Fibroblast of skin of right biceps (primary cell): ENCODE measurements around the gene MAP2K5.

ENCODE experiments used
- DNase-seq: peaks from one replicate; pipeline ENCODE4 v3.0.0-alpha.2; 2013

The MAP2K5 gene

GRCh38 chr15:67542420-67543347 is at the start of gene MAP2K5:
MAP2K5 (plus strand) TSS chr15:67542703; CDS start chr15:67543336, 633 bp downstream.
- peak; percentile 81 for DNase-seq

GRCh38 chr15:67495585-67495984 is 46.9 kb upstream of the MAP2K5 start:
- DNase-seq = no peak

DNA sequence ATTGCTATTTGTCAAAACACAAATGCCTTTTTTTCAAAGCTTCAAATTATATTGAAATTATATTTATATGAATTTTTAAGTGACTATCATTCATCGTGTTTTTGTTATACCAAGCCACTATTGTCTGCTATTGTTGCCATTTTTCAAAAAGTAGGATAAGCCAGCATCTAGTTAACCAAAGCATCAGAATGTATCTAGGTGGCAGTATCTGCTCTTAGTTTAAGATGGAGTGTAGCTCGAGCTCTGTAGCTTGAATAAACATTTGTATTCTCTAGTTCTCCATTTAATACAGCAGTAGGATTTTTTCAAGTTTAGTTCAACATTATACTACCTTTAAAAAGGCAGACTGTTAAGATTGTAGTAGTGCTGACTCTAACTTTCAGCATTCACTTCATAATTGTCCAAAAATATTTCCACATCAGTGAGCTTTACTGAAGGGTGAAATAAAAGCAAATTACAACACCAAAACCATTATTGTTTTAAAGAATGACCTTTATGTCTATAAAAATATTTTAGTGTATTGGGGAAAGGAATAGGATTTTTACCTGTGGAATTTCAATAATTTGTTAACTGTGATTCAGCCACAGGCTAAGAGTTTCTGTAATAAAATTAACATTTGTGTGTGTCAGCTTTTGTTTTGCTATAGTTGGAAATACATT is 41.2 kb upstream of the MAP2K5 start:
- peak; percentile 43 for DNase-seq

DNA sequence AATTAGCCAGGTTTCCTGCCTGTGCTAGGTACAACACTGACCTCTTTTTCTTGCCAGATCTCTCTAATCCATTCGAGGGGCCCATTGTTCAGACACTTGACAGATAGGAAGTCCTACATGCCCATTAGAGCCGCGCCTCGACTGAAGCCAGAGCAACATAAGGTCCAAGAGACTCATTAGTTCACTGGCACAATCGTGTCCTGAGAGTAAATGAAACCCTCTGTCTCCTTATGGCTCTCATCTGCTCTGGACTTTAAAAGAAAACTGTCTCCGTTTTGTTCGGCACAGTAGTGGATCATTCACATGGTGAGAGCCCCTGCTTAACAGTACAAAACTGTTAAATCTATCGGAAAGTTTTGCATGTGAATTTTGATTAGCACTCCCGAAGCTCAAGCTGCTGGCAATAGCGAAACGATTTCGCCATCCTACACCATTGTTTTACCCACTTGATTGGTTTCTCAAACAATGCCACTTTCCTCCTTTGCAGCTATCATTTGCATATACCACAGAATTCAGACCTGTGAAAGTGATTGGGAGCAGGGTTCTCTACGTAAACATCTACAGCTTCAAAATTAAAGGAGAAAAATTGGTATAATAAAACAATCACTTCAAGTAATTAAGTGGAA is 40.6 kb upstream of the MAP2K5 start:
- no peak for DNase-seq

DNA sequence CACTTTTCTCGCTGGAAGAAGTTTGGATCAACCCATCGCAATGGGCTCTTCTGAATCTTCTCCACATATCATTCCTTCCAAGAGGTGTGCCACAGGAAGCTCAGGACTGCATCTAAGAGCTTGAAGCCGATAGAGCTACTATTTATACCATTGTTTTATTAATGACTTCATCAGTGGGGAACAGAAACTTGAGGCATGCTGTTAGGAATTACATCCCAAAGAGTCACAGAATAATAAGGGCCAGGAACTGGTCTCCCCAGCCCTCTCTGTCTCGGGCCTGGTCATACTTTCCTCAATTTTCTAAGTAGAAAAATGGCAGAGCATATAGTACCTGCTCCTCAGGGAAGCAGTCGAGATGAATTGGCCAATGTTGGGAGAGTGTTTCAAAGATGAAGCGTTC is 38.4 kb upstream of the MAP2K5 start:
- DNase-seq = peak; percentile 41

DNA sequence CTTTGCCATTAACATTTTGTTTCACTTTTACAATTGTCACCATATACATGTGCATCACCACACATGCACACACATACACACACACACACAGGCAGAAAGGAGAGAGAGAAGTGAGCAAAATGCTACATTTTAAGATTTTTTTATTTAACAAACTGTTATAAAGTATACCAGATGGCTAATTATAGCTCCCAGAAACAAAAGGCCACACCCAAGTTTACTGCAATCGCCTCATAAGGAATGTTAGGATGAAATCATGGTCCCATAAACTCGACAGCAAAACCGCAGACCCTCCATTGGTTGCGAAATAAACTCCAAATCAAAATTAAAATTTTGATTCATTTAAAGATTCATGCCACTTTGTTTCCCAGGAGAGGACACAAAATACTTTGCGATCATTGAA is 37.7 kb upstream of the MAP2K5 start:
- peak; percentile 62 for DNase-seq

GRCh38 chr15:67505675-67506572 is 36.6 kb upstream of the MAP2K5 start:
- no peak for DNase-seq

GRCh38 chr15:67506775-67507747 is 35.4 kb upstream of the MAP2K5 start:
- peak; percentile 64 for DNase-seq

GRCh38 chr15:67508407-67508806 is 34.1 kb upstream of the MAP2K5 start:
- DNase-seq = peak; percentile 56

DNA sequence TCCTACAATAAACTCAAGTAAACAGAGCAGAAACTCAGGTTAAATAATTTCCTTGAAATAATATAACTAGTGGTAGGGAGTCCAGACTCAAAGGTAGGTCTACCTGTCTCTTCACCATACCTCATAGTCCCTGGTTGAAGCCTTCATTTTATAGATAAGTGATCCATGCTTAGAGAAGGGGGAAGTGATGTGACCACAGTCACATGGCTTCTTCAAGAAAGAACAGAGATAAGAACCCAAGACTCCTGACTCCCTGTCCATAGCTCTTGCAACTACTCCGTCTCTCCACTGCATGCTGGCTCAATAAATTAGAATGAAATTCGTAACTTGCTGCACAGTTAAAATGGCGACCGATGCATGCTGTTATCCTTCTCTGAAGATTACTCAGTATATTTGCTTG is 32.6 kb upstream of the MAP2K5 start:
- no peak for DNase-seq

DNA sequence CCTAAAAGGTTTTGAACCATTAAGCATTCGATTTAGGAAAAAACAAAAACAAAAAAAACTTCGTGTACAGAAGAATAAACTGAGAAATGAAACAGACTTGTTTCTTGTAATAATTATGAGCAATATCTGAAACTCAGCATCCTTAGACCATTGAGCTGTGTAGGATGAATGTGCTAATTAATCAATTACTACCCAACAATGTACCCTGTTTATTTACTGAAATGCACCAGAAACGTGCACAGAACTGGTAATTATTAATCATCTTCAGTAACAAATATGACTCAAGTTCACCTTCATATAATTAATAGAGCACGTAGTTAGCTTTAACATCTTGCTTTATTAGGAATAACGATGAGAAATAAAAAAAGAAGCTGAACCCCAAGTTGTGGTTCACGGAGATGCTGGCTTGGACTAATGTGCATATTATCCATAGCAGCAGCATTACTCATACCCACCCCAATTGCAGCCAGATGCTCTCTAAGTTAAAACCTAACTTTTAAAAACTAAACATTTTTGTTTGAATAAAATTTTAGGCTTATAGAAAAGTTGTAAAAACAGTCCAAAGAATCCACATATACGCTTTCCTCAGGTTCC is 31.8 kb upstream of the MAP2K5 start:
- peak; percentile 89 for DNase-seq

DNA sequence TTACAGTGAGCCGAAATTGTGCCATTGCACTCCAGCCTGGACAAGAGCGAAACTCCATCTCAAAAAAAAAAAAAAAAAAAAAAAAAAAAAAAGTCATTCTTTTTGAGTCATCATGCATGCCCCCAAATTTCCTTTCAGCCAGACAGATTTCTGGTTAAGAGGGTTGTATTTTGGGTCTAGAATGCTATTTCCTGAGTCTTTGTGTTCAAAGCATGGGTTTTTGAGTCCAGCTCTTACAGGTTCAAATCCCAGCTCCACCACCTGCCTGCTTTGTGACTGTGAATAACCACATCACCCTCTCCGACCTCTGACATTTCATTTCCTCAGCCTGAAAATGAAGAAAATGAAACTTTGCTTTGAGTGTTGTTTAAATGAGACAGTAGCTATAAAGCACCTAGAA is 30.9 kb upstream of the MAP2K5 start:
- DNase-seq = peak; percentile 72

- DNase-seq = no peak
Measured at GRCh38 chr15:67512140-67512539, 30.4 kb upstream of the MAP2K5 start.

GRCh38 chr15:67512933-67513714 is 29.4 kb upstream of the MAP2K5 start:
- DNase-seq = no peak

- DNase-seq = no peak
Measured at GRCh38 chr15:67515090-67515489, 27.4 kb upstream of the MAP2K5 start.

- no peak for DNase-seq
Measured at GRCh38 chr15:67515557-67515956, 26.9 kb upstream of the MAP2K5 start.

GRCh38 chr15:67520321-67521028 is 22.0 kb upstream of the MAP2K5 start:
- no peak for DNase-seq

DNA sequence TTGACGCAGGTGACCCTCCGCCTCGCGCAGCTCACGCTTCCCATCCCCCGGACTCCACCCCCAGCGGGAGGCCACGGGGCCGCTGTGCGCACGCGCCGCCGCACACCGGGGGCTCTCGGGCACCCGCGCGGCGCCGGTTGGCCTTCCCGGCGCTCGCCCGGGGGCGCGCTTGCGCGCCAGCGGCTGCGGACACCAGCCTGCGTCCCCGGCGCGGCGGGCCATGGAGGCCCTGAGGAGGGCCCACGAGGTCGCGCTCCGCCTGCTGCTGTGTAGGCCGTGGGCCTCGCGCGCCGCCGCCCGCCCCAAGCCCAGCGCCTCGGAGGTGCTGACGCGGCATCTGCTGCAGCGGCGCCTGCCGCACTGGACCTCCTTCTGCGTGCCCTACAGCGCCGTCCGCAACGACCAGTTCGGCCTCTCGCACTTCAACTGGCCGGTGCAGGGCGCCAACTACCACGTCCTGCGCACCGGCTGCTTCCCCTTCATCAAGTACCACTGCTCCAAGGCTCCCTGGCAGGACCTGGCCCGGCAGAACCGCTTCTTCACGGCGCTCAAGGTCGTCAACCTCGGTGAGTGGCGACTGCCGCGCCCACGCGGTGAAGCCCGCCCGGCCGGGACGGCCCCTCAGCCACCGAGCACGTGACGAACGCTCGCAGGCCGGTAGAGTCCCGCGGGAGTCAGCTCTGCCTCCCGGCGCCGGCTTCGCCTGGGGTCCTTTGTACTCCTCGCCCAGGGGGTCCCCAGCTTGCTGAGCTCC is 21.3 kb upstream of the MAP2K5 start, which contains the start of gene C15orf61:
Gene C15orf61 (plus strand): TSS at position 103 of the 754 bp plus-strand sequence. CDS start 118 bp downstream, at position 221.
- peak; percentile 82 for DNase-seq
